Inflammatory macrophage treated with lipopolysaccharide for 4 hours (primary cell): ENCODE data around the gene MTMR10.

Source experiments
- DNase-seq: peaks from one replicate; pipeline ENCODE4 v3.0.0-alpha.2; 2020

The MTMR10 gene

DNA sequence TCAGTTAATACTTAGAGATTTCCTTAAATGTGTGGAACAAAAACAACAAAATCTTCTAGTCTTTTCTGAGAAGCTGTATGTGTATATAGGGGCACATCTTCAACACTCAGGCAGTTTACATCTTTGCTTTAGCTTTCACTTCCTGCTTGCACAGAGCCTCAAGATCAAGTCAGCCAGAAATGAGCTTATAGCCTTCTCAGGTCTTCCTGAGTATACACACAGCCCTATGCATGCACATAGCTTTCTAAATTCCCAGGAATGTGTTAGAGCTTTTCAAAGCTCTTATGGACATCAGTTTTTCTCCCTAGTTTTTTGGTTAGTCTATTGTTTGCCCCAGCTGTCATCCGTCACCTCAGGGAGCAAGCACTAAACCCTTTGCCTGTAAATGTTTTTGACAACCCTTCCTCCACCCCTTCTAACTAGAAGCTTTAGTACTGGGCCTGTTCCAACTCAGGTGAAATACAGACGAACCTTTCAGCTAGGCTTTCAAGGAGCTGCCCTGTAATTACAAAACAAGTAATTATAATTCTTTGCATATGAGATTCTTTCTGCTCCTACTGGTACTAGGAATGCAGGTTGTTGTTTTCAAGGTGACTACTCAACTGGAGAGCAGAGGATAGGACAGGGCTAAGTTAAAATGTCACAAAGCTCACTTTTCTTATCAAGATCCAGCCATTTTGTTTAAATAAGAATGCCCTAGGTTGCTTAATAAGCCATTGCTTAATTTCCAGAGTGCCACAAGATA lies 22.6 kb upstream of the MTMR10 start:
- DNase-seq, result peak; percentile 47

DNA sequence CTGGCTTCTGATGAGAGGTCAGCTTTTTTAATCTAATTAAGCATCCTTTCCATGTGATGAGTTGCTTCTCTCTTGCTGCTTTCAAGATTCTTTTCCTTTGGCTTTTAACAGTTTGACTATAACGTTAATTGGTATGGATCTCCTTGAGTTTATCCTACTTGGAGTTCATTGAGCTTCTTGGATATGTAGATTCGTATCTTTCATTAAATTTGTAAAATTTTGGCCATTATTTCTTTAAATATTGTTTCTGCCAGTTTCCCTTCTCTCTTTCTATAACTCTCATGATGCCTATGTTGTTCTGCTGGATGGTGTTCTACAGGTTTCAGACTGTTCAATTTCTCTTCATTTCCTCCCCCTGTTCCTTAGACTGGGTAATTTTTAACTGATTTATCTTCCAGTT lies 21.0 kb upstream of the MTMR10 start:
- DNase-seq, result no peak

DNA sequence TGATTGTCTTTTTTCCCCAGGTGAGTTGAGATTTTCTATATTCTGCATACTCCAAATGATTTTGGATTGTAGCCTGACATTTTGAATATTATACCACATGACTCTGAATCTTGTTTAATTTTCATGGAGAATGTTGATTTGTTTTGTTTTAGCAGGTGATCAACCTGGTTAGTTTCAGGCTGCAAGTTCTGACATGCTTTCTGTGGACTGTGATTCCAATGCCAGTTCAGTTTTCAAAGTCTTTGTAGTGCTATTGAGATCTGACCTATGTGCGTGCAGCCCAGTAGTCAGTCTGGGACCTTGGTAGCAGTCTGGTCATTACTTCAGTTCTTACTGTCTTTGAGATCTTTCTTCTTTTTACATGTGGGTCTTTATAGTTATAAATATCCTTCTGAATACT lies 18.6 kb upstream of the MTMR10 start:
- no peak for DNase-seq

DNA sequence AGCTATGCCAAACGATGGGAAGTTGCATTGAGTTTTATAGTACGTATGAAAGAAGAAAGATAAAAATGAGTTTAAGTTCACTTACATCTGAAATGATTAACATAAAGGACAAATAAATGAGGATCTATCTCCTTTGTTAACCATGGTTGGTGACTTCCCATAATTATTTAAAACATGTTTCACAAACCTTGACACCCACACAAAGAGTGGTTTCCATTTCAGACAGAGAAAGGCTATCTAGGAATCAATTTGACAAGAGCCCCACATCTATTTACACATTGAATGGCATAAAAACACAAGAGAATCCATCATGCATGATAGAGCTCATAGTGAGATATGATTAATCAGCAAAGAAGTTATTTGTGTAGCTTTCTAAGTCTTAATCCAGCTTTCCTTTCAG lies 14.2 kb upstream of the MTMR10 start:
- DNase-seq, result peak; percentile 67

DNA sequence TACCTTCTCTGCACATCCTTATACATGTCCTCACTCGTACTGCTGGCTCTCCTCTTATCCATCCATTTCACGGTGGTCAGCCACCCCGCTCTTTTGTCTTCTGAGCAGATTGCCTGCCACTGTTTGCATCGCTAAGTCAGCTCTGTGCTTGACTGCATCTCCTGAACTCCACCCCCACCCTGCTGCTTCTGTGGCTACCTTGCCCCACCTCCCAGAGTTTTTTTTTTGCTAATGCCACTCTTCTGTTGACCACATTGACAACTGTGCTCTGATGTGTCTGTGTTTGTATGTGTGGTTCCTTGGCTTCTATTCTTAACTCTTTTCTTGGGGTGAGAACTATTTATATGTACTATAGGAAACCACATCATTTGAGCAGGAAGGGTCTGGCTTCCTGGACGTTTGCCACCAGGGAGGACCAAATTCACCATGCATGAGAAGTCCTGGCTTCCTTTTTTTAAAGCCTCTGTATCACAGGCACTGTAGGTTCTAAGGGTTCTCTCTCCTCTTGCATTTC lies 12.8 kb upstream of the MTMR10 start:
- DNase-seq, result no peak

DNA sequence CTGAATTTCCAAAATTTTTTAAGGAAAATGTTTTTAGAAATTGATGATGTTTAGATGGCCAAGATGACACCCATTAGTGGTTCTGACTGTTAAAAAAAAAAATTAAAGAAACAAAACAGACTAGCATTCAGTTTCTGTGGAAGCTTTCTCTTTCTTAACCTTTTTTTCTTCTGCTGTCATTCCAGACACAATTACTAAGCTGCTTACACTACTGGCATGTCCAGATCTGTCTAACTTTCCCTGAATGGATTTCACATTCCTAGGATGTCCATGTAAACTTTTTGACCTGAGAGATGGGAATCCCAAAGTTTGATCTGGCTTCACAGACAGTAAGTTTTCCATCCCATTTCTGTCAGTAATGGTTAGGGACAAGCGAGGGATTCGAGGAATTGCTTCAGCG lies 10.3 kb upstream of the MTMR10 start:
- no peak for DNase-seq

DNA sequence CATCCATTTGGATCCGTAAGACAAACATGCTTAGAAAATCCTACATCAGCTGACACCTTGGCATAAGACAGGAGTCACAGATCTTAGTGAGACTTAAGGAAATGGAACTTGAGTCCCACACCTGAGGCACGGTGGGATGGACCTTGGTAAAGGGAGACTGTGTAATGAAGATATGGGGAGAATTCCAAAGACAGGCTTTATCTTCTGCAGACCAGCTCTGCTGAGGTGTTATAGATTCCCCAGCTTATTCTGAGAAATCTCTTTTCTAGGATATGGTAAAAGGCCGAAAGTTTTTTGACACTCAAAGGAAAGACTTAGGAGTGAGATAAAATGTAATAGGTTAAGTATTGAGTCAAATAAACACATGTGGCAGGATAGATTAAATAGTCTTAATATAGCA lies 8.3 kb upstream of the MTMR10 start:
- DNase-seq, result no peak

DNA sequence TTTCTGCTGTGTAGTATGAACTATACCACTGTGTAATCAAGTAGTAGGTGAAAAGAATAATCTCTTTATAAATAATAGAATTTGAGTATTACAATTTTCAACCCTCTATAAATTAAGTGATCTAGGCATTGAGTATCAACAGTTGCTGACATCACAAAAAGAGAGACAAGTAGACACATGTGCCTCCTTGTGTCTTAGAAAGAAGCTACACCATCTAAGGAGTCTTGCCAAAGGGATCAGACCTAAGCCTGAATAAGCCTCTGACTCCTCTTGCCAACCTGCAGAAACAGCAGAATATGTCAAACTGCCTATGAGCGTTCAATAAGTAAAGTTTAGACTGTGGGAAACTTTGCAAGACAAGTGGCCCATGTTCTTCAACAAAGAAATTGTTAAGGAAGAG lies 5.8 kb upstream of the MTMR10 start:
- no peak for DNase-seq

DNA sequence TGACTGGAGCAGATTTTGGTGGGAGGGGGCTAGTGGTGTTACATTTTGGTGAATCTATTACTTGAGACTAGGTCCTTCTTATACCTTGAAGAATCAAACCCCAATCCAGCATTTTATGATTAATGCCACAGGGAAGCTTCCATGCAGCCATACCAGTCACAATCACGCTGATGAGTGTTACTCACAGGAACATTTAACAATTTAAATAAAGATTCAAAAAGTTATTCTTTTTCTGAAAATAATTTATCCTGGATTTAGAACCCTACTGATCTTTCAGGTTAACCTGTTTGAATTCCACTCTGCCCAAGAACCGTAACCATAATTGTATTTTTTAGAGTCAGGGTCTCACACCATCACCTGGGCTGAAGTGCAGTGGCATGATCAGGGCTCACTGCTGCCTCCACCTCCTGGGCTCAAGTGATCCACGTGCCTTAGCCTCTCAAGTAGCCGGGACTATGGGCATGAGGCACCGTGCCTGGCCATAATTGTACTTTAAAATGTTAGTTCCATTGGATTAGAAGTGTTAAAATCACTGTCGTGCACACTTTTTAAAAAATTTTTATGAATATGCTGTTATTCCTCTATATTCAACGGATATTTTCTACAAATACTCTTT lies 929 bp upstream of the MTMR10 start:
- no peak for DNase-seq

DNA sequence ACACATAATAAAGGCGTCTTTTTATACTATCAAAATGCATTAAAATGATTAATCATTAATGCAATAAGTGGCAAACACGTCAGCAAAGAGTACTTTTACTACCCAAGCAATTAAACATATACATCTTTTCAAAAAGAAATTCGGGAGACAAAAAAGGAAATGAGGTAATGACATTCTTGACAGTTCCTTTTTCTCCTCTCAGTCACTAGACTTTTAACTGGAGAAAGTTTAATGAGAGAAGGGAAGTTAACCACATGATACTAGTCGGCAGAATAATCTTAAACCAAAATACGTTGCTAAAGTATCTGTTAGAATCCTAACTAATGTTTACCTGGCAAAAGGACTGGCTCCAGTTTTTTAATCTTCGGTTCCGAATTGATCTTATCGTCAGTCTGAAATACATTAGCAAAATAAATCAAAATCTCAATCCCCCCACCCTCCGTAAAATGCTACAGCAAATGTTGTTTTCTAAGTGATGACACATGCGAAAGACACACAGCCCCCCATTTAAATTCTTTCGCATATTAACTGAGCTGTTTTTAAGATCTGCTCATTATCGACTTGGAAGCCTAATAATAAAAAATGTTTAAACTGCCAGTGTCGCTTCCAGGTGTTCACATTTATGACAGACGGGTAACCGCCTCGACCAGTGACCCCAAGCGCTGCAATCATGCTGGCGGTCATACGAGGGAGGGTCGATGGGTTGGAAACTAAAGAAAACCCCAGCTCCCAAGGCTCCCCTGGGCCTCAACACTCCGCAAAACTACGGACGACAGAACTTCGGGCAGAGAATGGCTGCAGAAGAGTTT lies 778 bp downstream of the MTMR10 start:
- DNase-seq, result peak; percentile 82

DNA sequence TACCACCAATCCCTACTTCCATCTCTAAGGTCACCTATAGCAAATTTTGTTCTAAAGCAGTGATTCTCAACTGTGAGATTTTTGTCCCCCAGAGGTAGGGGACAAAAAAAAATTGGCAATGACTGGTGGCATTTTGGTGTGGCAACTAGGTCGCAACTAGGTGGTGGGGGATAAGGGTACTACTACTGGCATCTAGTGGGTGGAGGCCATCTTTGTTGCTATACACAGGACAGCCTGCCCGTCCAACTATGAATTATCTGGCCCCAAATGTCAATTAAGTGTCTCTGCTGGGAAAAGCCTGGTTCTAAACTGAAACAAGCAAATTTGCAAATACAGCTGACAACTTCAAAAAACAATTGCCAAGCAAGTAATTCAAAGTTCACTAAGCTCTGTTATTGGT lies 1.4 kb downstream of the MTMR10 start:
- DNase-seq, result peak; percentile 29

DNA sequence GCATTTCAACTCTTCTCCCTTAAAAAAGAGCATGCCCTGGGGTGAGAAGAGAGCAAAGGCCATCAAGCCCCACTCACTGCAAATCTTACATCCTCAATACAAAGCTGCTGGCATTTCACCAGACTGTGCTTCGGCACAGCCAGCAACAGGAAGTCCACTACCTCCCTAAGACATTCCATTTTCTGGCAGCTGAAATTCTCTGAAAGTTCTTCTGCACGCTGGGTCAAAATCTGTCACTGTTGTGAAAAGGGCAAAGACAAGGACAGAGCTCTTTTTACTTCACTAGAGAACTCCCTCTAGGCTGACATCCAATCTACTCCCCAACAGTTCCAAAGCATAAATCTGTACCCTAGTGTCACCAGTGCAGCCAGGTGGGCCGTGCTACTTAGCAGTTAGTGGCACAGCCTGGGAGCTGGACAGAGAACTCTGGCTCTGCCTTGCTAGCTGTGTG lies 6.3 kb downstream of the MTMR10 start:
- DNase-seq, result no peak

DNA sequence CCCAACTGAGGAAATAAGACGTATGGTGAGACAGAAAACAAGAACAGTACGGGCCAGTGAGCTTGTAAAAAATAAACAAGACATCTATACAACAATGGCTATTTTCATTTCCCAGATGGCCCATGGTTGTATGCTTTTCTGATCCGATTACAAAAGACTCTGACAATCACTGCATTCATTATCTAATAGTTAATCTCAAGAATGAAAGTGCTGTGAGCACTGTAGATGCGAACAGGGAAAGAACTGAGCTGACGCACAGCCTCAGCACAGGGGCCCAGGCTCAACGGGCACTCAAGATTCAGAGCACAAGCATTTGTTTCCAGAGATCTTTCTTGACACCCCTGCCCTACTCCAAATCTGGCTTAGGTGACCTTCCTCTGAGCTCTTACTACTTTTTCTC lies 6.9 kb downstream of the MTMR10 start:
- no peak for DNase-seq

DNA sequence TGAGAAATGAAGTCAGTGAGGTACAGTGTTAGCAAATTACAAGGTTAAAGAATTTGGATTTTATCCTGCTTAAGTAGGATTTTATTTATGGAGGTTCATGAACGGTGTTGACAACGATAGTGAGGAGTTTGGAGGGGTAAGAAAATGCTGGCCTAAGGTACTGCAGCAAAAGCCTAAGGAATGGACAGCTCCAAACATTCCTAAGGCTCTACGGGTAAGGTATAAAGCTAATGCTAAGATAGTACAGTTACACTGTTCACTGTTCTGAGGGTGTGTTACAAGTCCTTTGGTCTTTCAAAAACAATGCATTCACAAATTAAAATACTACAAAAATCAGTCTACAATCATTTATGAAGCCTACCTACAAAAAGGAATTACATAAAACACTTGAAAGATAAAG lies 7.3 kb downstream of the MTMR10 start:
- DNase-seq, result no peak

DNA sequence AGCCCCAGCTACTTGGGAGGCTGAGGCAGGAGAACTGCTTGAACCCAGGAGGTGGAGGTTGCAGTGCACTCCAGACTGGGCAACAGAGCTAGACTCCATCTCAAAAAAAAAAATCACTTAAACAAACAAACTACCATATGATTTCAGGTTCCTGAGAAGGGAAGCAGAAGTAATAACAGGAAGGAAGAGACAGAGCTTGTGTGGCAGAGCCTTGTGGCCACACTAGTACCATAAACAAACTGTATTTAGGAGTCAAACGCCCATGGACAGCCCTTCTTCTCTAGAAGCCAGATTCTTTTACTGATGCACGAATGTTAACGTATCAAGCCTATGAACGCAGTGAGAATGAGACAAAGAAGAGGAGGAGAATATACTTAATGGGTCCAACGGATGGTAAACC lies 12.0 kb downstream of the MTMR10 start:
- peak; percentile 34 for DNase-seq

DNA sequence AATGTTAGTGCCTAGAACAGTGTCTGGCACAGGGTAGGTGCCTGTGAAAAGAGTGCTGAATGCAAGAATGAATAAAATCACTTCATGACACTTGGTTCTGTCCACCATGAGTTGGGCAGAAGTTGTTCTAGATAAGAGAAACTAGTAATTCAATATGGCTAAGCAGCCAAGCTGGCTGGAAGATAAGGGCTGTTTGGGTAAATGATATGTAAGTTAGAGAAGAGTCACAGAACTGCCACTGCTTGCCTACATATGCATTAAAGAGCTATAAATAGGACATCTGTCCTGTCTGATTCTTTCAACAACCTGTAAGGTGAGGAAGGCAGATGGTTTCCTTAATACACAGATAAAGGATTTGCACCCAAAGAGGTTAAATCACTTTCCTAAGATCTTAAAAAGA lies 13.1 kb downstream of the MTMR10 start:
- no peak for DNase-seq

DNA sequence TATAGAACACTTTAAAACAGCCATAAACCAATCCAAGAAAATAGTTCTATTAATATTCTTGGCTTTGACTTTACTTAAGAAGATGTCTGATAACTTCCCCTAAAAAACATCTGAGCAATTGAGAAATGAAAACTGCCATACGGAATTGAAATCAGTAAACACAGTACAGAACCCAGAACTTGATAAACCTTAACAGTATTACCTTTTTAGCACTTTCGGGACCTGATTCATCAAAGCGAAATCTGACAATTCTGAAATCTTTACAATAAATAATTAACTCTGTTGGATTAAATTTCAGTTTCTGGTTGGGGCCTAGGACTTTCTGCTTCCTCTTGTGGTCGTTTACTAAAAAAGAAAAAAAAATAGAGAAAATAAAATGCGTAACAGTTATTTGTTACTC lies 17.3 kb downstream of the MTMR10 start:
- DNase-seq, result peak; percentile 9

DNA sequence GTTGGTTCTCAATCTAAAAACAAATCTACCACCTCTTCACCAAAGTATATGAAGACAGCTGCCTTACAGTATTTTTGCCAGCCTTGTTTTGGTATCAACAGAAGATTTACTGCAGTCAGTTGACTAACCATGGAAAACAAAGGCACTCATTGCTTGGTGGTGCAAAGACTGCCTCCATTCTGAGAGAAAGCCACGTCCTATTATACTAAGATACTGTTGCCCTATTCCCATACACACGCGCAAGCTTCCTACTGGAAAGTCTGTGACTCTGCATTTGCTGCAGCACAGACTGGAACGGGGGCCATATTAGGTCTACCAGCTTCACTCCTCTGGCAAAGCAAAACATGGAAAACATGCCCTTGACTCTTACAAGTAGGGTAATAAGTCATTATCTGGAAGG lies 18.0 kb downstream of the MTMR10 start:
- DNase-seq, result no peak

DNA sequence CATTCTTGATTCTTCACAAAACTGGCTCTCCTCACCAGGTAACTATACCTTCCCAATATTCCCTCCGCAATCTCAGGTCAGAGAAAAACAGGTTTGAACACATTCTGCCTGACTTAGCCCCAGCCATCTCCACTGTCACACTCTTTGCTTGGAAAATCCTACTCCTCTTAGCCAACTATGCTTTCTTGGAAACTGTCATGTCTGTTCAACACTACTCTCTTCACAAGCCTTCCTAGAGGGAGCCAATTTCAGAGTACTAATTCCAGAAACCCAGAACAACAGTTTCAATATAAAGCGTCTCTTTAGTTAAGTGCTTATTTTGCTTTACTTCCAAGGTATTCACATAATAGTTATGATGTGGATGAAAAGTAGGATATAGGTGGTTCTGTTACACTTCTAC lies 21.7 kb downstream of the MTMR10 start:
- no peak for DNase-seq

DNA sequence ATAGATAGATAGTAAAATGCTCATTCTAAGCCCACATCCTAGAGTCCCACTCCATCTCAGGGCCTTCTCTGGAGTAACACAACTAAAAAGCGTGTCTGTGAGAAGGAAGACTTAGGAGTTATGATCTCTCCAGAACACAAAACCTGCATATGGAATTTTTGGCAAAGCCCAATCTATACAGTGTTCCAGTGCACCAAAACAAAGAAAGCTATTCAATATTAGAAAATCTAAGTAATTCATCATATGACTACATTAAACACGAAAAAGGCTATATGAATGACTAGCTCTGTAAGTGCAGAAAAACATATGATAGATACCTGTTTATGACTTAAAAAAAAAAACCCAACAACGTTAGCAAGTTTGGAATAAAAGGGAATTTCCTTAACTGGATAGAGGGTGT lies 27.7 kb downstream of the MTMR10 start:
- no peak for DNase-seq

DNA sequence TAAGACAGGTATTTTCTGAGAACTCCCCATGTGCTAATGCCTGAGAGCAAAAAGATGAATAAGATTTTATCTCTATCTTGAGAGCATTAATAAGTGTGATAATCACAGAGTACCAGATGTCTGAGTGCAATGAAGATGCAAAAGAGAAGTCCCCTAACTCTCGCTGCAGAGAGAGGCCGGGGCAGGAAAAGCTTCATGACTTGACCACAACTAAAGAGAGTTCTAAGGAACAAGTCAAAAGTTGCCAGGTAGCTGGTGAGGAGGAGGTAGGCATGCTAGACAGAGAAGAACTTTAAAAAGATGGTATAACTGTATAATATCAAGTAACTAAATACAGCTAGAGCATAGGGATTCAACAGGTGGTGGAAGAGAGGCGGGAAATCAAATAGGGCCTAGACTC lies 28.8 kb downstream of the MTMR10 start:
- DNase-seq, result no peak

DNA sequence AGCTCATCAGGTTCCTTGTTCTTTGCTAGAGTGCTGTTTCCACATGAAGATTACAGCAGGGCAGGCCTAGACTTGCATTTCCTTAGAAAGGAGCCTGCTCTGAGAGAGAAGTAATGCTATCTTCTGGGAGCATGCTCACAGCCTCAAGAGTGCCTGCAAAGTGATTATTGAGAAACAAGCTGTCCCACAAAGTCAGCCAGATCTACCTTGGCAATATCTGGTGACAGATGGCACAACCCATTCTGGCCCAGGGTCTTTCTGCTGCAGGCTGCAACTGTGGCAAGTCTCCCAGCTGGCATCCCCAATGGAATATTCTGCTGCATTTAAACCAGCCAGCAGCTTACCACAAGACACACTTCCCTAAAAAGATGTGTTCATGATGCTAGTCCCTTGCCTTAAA lies 29.3 kb downstream of the MTMR10 start:
- no peak for DNase-seq

DNA sequence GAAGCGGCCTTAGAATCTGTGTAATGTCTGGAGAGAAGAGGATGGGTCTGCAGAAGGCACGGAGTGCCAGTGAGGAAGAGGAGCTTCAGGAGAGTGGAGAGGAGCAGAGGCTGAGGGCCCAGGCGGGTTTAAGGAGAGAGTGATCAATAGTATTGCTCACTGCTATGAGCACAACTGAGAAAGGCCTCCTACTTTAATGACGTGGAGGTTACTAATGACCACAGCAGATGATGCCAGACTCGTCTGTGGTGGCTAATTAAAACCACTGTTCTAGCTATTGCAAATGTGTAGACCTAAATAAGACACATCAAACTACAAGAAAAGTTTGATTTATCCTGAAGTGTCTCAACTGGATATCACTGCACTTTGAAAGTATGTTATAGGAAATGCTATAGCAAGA lies 33.2 kb downstream of the MTMR10 start:
- DNase-seq, result no peak
